Right ventricle myocardium superior (tissue), 1 donor: ENCODE measurements around the gene CCT2. TPM values are rescaled to one million over a fixed set of nuclear protein-coding genes. Genes with fewer than 3 reads are reported as not detected.

Experiments used
- ATAC-seq: fragments of 200-7000 bp; cut with Tn5 transposase; one replicate; pipeline ENCODE4 v1.9.1; 2020; ENCODE audit warnings: mild to moderate bottlenecking; ENCODE audit not compliant: poor library complexity
- DNase-seq: peaks from one replicate; pipeline ENCODE4 v3.0.0-alpha.2; 2020
- intact Hi-C: fragments of 100-400 bp; cut with DNase I; formaldehyde crosslinking; loops from one replicate; pipeline ENCODE4 v1.11.2; 2022
- long read RNA-seq: library from polyadenylated mRNA; unstranded; transcript quantifications from one replicate; pipeline ENCODE4 v2.0.0, GENCODE V29; 2021
- total RNA-seq: library from RNA; stranded (reverse); fragmentation: NEBNext Ultra II Directional; extraction: Animal tissue kit (Norgen Biotek cat#: 25700); gene quantifications from one replicate; pipeline ENCODE4 v1.2.1, GENCODE V29; 2021
- donor health status: DM: no; HTN: yes; CAD: no; lungs with severe emphysema.

Gene CCT2
- 84.8 TPM for total RNA-seq
- long read RNA-seq, transcript CCT2-201 (16 exons, 2,041 nt) = major isoform, 128 of 138 reads
- long read RNA-seq, partial matches to known transcripts = 3 of 138 reads
- long read RNA-seq, other reads (novel, unspliced or antisense) = 5 of 138 reads

GRCh38 chr12:69585189-69586062, at the start of gene CCT2:
CCT2 (plus strand) TSS chr12:69585459; CDS start chr12:69585522, 63 bp downstream.
- ATAC-seq = peak; percentile 100
- peak; percentile 99 for DNase-seq
- intact Hi-C loops = no loop called here

- ATAC-seq = no peak
- intact Hi-C loops = no loop called here
Observed at GRCh38 chr12:69540987-69541386, 44.3 kb upstream of the CCT2 start.

DNA sequence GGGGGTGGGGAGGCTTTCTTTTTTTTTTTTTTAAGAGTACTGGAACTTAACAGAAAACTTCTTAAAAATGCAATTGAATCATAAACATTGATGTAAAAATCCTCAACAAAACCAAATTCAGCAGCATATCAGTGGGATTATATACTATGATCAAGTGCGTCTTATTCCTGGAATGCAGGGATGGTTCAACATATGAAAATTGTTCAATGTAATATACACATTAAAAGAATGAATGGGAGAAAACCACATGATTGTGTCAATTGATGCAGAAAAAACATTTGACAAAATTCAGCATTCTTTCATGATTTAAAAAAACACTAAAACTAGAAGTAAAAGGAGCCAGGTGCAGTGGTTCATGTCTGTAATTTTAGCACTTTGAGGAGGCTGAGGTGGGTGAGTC, 41.2 kb upstream of the CCT2 start:
- intact Hi-C loops = no loop called here
- no peak for DNase-seq

More at GRCh38 chr12:69540987-69541386, 44.3 kb upstream of the CCT2 start:
- no peak for DNase-seq

DNA sequence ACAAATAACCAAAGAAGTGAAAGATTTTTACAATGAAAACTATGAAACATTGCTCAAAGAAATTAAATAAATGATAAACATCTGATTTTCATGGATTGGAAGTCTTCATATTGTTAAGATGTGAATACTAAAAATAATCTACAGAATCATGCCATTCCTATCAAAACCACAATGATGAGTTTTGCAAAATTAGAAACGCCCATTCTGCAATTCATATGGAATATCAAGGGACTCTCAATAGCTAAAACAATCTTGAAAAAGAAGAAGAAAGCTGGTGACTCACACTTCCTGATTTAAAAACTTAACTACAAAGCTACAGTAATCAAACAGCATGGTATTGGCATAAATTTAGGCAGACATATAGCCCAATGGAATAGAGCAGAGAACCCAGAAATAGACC, 40.2 kb upstream of the CCT2 start:
- ATAC-seq = no peak
- no peak for DNase-seq
- intact Hi-C loops = no loop called here

More for the DNA sequence above, 41.2 kb upstream of the CCT2 start:
- ATAC-seq = no peak

GRCh38 chr12:69546693-69547438, 38.4 kb upstream of the CCT2 start:
- intact Hi-C loops = no loop called here
- ATAC-seq (no peak), DNase-seq (no peak)

DNA sequence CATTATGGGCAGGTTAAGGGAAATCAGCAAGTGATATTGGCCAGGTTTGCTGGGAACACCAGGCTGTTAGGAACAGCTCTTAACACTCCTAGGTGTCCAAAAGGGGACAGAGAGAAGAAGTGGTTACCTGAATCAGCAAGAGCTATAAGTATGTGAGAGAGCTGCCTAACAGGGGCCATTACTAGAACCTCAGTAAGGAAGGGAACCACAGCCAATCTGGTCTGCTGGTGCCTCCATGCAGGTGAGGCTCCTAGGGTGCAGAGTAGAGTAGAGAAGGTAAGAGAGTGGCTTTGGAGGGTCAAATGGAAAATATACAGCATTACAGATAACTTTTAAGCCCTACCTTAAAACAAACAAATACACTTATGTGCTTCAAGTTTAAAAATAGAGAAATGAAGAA, 36.6 kb upstream of the CCT2 start:
- ATAC-seq (no peak), DNase-seq (no peak)
- intact Hi-C loops = no loop called here

DNA sequence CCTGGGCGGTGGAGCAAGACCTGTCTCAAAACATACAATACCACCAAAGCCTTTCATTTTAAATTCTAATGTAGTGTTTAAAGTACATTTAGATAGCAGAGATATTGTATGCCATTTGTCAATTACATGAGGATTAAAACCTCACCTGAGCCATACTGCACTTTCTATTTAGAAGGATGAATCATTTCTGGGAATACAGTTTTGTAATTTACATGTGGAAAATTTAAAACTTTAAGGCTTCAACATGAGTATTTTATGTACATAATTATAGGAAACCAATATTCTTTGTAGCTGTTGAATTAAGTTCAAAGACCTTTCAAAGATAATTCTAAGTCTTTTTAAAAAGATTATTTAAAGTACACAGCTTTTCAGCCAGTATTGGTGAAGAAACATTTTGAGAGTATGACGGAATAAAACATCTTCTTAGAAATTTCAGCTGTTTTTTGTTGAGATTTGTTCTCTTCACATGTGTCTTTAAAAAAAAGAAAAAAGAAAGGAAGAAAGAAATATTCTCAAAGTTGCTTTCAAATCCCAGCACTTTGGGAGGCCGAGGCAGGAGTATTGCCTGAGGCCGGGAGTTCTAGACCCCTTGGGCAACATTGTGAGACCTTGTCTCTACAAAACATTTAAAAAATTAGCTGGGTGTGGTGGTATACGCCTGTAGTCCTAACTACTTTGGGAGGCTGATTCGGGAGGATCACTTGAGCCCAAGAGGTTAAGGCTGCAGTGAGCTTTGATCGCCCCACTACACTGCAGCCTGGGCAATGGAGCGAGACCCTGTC, 34.5 kb upstream of the CCT2 start:
- DNase-seq (no peak), ATAC-seq (no peak)
- intact Hi-C loops = no loop called here

- no peak for DNase-seq
- ATAC-seq = peak; percentile 76
- intact Hi-C loops = no loop called here
Observed at GRCh38 chr12:69553628-69554248, 31.5 kb upstream of the CCT2 start.

GRCh38 chr12:69555461-69555860, 29.8 kb upstream of the CCT2 start:
- DNase-seq (no peak), ATAC-seq (no peak)
- intact Hi-C loops = no loop called here

- intact Hi-C loops = no loop called here
- no peak for DNase-seq
- no peak for ATAC-seq
Observed at GRCh38 chr12:69556383-69556782, 28.9 kb upstream of the CCT2 start.

DNA sequence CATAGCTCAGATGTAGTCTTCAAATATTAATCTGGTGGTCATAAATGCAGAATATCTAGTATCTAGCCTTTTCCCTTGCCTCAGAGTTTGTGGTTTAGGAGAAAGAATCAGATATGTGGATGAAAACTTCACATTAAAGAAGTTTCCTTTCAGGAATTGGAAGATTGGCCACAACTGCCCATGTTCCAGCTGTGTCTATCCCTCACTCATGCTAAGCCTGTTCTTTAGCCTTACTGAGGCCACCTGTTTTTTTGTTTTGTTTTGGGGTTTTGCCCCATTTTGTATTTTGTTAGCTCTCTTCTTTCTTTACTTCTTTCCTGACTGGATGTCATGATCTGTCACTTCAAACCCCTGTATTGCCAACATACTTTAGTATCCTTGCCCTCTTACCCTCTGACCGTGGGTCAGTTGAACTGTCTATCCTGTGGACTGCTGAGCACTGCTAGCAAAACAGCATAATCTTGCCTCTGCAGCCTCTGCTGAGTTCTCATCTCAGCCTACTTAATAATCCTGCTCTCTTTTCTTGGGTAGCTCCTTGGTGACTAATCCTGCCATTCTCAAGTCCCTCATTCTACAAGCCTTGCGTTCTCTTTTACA, 22.0 kb upstream of the CCT2 start:
- intact Hi-C loops = no loop called here
- ATAC-seq (no peak), DNase-seq (no peak)

- intact Hi-C loops = no loop called here
- no peak for DNase-seq
- ATAC-seq = no peak
Observed at GRCh38 chr12:69566603-69567002, 18.7 kb upstream of the CCT2 start.

- ATAC-seq = no peak
- intact Hi-C loops = no loop called here
- no peak for DNase-seq
Observed at GRCh38 chr12:69569236-69569635, 16.0 kb upstream of the CCT2 start.

DNA sequence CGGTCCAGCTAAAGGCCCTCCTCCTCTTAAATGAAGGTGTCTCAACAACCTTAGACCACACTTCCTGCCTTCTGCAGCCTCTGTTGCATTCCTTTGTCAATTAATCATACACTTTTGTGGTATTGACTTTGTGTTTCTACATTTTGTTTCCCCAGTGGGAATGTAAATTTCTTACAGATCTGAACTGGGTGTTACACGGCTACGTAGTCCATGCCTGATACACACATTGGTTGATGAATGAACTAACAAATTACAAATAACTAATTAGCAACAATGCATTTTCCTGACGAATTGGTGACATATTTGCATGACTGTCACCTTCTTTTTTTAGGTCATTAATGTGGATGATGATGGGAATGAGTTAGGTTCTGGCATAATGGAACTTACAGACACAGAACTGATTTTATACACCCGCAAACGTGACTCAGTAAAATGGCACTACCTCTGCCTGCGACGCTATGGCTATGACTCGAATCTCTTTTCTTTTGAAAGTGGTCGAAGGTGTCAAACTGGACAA, 15.2 kb upstream of the CCT2 start:
- no peak for DNase-seq
- ATAC-seq = no peak
- intact Hi-C loops = loop anchor here (5.0 to 10.0 kb wide), 3 partner anchors 98 to 185 kb away; partner anchors contain the start of gene FRS2

GRCh38 chr12:69570545-69571399, 14.5 kb upstream of the CCT2 start:
- intact Hi-C loops = loop anchor here (5.0 to 10.0 kb wide), 3 partner anchors 98 to 186 kb away; partner anchors contain the start of gene FRS2
- peak; percentile 80 for ATAC-seq
- no peak for DNase-seq

- intact Hi-C loops = loop anchor here (10.0 kb wide), 1 partner anchor 191 kb away; no protein-coding TSS in a partner anchor
- no peak for ATAC-seq
- DNase-seq = no peak
Observed at GRCh38 chr12:69575346-69575745, 9.9 kb upstream of the CCT2 start.

DNA sequence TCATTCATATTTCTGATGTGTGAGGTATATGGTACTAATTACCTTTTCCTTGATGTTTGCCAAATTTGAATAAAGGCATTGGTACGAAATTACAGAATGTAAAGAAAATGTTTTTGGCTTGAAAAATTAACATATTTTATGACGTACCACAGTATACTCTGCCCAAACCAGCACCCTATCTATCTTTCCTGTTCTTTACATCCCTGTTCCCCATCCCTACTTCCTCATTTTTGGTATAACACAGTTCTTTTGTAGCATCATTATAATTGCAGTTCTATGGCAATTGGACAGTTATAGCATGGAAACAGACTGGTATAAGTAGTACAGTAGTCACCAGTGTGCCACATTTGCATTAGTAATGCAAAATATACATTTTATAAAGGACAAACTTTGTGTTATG, 7.0 kb upstream of the CCT2 start:
- intact Hi-C loops = loop anchor here (10.0 kb wide), 1 partner anchor 193 kb away; no protein-coding TSS in a partner anchor
- ATAC-seq (no peak), DNase-seq (no peak)
